Cardiac muscle cell (in vitro differentiated cells and primary cell): Measurements from ENCODE around the gene LRRC57. TPM values are rescaled to one million over a fixed set of nuclear protein-coding genes. Genes with fewer than 3 reads are reported as not detected.

Source experiments
- DNase-seq, 2 donors: peaks; one replicate each; pipeline versions ENCODE4 v3.0.0 to v3.0.0-alpha.2; 2010 to 2017; ENCODE audit warnings: low read depth in 1 of 2, low spot score in 1 of 2
- H3K27ac ChIP-seq: fragments of 200-600 bp; sonication (generic); 2 replicates; pipeline ENCODE4 v1.5.1; 2016
- H3K27me3 ChIP-seq: fragments of 200-600 bp; sonication (generic); 2 replicates; pipeline ENCODE4 v1.6.0; 2016; ENCODE audit warnings: control low read depth
- H3K36me3 ChIP-seq: fragments of 200-600 bp; sonication (generic); 2 replicates; pipeline ENCODE4 v1.5.1; 2016; ENCODE audit warnings: control low read depth
- H3K4me1 ChIP-seq: fragments of 200-600 bp; sonication (generic); 2 replicates; pipeline ENCODE4 v1.8.1; 2017; ENCODE audit warnings: low read depth, mild to moderate bottlenecking, mixed run types
- H3K4me3 ChIP-seq: fragments of 200-600 bp; sonication (generic); 2 replicates; pipeline ENCODE4 v1.5.1; 2016; ENCODE audit warnings: mild to moderate bottlenecking
- H3K9me3 ChIP-seq: fragments of 200-600 bp; sonication (generic); 2 replicates; pipeline ENCODE4 v1.5.1; 2017; ENCODE audit warnings: low read depth, mild to moderate bottlenecking, control low read depth
- polyA plus RNA-seq: library from polyadenylated mRNA; unstranded; fragments of >200 nt; fragmentation: Nextera tagmentation; extraction: Ambion mirVana; gene quantifications from 2 replicates; pipeline ENCODE4 v1.2.1, GENCODE V29; 2016
- total RNA-seq: library from RNA; depleted of rRNA; stranded (reverse); fragments of >200 nt; gene quantifications from 2 replicates; pipeline ENCODE4 v1.2.3, GENCODE V29; 2016
- TF ChIP-seq, protein P1 (sequence below): IDR thresholded peaks from 2 replicates; pipeline ENCODE4 v1.5.1; 2012; ENCODE audit warnings: low read depth, mild to moderate bottlenecking, low read length

The LRRC57 gene
- total and polyA plus RNA-seq, 2 experiments from 2014 or later = 7.5 to 10.7 TPM

- H3K27me3 ChIP-seq = peaks cover 46% of the 10 kb centered on the region
Observed at GRCh38 chr15:42578984-42579537, 30.5 kb upstream of the LRRC57 start.

GRCh38 chr15:42577514-42578031 is 29.0 kb upstream of the LRRC57 start:
- no peak overlapping the region for H3K4me3 ChIP-seq
- TF ChIP-seq, protein P1, sequence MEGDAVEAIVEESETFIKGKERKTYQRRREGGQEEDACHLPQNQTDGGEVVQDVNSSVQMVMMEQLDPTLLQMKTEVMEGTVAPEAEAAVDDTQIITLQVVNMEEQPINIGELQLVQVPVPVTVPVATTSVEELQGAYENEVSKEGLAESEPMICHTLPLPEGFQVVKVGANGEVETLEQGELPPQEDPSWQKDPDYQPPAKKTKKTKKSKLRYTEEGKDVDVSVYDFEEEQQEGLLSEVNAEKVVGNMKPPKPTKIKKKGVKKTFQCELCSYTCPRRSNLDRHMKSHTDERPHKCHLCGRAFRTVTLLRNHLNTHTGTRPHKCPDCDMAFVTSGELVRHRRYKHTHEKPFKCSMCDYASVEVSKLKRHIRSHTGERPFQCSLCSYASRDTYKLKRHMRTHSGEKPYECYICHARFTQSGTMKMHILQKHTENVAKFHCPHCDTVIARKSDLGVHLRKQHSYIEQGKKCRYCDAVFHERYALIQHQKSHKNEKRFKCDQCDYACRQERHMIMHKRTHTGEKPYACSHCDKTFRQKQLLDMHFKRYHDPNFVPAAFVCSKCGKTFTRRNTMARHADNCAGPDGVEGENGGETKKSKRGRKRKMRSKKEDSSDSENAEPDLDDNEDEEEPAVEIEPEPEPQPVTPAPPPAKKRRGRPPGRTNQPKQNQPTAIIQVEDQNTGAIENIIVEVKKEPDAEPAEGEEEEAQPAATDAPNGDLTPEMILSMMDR = no peak
- H3K9me3 ChIP-seq = no peaks in the 10 kb centered on the region
- peaks cover 13% of the 10 kb centered on the region for H3K4me1 ChIP-seq
- peaks cover 41% of the 10 kb centered on the region for H3K27me3 ChIP-seq
- H3K36me3 ChIP-seq = no peaks in the 10 kb centered on the region
- no peak overlapping the region for H3K27ac ChIP-seq
- DNase-seq = peak in 1 of 2 donors; percentile 69

More at GRCh38 chr15:42578984-42579537, 30.5 kb upstream of the LRRC57 start:
- Histone ChIP-seq H3K27ac (no peak overlapping the region), H3K4me3 (no peak overlapping the region), H3K9me3 (no peaks in the 10 kb centered on the region), H3K36me3 (no peaks in the 10 kb centered on the region), H3K4me1 (peaks cover 17% of the 10 kb centered on the region)
- DNase-seq = no peak
- TF ChIP-seq, protein P1 = no peak

DNA sequence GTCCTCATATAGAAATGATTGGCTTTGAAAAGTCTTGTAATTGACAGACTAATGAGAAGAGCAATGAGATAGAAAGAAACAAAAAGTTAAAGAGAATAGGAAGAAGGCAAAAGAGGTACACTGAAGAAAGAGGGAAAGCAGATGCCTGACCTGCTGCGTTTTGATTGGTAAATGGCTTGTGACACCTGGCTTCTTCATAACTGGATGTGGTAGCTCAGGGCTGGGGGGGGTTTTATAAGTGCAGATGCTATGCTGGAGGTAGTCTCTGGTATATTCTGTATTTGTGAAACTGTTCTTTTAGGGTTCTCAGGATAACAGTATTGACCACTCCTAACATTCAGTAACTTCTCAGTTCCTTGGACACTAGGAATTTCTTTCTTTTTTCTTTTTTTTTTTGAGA is 28.2 kb upstream of the LRRC57 start:
- peaks cover 11% of the 10 kb centered on the region for H3K4me1 ChIP-seq
- H3K27me3 ChIP-seq = peaks cover 35% of the 10 kb centered on the region
- TF ChIP-seq, protein P1 = no peak
- no peak overlapping the region for H3K27ac ChIP-seq
- H3K9me3 ChIP-seq = no peaks in the 10 kb centered on the region
- no peak for DNase-seq
- H3K4me3 ChIP-seq = no peak overlapping the region
- no peaks in the 10 kb centered on the region for H3K36me3 ChIP-seq

DNA sequence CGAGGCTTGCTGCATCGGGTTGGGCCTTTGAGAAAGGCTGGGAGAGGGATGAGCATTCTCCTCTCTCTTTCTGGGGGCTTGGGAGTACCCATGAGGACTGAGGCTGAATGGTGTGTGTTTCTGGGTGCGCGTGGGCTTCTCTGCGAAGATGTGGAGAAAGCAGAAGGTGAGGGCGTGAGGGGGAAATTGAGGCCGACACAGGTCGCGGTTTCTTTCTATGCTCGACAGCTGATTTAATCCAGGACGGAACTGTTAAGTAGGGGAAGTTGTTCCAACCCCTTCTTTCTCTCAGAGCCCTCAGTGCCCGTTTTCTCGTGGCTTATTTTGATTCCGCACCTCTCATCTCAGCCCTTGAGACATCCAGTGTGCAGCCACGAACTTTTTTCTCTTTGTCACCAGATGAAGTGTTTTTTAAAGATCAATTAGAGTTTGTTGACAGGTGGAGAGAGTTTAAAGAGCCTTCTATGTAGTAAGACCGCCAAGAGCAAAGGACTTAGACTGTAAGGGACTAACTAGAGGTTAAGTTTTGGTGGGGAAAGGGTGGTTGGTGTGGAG is 27.5 kb upstream of the LRRC57 start:
- H3K27me3 ChIP-seq = peaks cover 34% of the 10 kb centered on the region
- peak overlapping the region; percentile 50 for H3K4me3 ChIP-seq
- TF ChIP-seq, protein P1 = no peak
- DNase-seq = peak in 1 of 2 donors; percentile 71
- H3K4me1 ChIP-seq = peaks cover 10% of the 10 kb centered on the region
- H3K9me3 ChIP-seq = no peaks in the 10 kb centered on the region
- H3K36me3 ChIP-seq = no peaks in the 10 kb centered on the region
- peak overlapping the region; percentile 44 for H3K27ac ChIP-seq

DNA sequence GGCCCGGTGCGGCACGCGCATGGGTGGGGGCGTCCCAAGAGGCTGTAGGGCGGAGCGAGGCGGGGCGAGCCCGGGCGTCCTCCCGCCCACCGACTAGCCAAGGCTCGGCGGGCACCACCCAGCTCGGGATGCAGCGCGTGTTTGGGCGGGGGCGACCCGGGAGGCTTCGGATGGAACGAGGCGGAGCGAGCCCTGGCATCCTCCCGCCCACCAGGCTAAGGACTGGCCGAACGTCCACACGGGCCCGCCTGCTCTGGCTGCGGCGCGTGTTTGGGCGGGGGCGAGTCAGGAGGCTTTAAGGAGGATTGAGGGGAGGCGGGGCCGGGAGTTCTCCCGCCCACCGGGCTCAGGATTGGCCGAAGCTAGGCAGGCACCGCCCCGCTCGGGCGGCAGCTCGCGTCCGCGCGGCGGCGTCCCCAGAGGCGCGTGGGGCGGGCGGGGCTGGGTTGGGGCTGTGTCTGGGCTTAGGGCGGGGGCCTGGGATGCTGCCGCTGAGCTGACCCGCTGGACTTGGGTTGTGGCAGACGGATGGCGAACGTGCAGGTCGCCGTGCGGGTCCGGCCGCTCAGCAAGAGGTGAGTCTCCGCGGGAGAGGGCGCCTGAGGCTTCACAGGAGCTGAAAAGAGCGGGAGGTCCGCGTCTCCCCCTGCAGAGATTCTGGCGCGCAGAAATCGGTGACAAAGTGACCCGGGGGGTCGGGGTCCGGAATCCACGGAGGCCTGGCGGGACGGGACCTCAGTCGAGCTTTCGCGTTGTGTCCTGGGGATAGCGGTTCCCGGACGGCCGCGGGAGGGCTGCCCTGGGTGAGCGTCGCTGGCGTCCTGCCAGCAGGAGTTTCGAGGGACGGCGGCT is 26.8 kb upstream of the LRRC57 start, which contains the start of gene STARD9:
TSS of gene STARD9 (plus strand) at position 419 of the 852 bp plus-strand sequence. CDS start at position 529, 110 bp downstream.
- Histone ChIP-seq H3K4me1 (peaks cover 10% of the 10 kb centered on the region), H3K9me3 (no peaks in the 10 kb centered on the region), H3K36me3 (no peaks in the 10 kb centered on the region), H3K27ac (peak within 1 kb of the TSS; percentile 44), H3K27me3 (peaks cover 27% of the 10 kb centered on the region), H3K4me3 (peak within 1 kb of the TSS; percentile 50)
- peak; percentile 99 to 100 for DNase-seq
- TF ChIP-seq, protein P1 = peak; percentile 2
